HEK293 (cell line): ENCODE data around the gene DCAKD.

Experiments used
- CTCF ChIA-PET: fragments of 350-600 bp; formaldehyde crosslinking; extraction: SDS; loops from one replicate; lab custom pipeline; 2021; ENCODE audit warnings: antibody characterized with exemption; lab: Yijun Ruan, JAX
- POLR2A ChIA-PET: fragments of 300-600 bp; formaldehyde crosslinking; extraction: SDS; loops from one replicate; lab custom pipeline; 2020; ENCODE audit warnings: antibody characterized with exemption, inconsistent platforms; lab: Yijun Ruan, JAX
- H3K27ac ChIP-seq: fragments of 200-500 bp; sonication (Bioruptor generic); 2 replicates; pipeline ENCODE4 v1.5.1; 2014; ENCODE audit warnings: low read depth, low read length, control low read depth, inconsistent platforms; ENCODE audit errors: extremely low read depth
- H3K36me3 ChIP-seq, 2 experiments: fragments of 200-500 bp in 1 of 2; sonication (Bioruptor generic) in 1 of 2; 1 replicate in 1 of 2; 2 replicates in 1 of 2; pipeline ENCODE4 v1.5.1; 2014 to 2017; ENCODE audit warnings: inconsistent platforms in 2 of 2, low read length in 2 of 2; ENCODE audit not compliant: control insufficient read depth in 2 of 2, insufficient read depth in 1 of 2
- H3K4me1 ChIP-seq: fragments of 200-500 bp; sonication (Bioruptor generic); 2 replicates; pipeline ENCODE4 v1.5.1; 2014; ENCODE audit warnings: mild to moderate bottlenecking, low read length, inconsistent platforms; ENCODE audit not compliant: control insufficient read depth, insufficient read depth
- H3K4me3 ChIP-seq: 2 replicates; pipeline ENCODE4 v1.5.1; 2011; ENCODE audit warnings: low read depth, mild to moderate bottlenecking, control low read depth, low read length, moderate library complexity
- H3K9me3 ChIP-seq: fragments of 200-500 bp; sonication (Bioruptor generic); 2 replicates; pipeline ENCODE4 v1.5.1; 2014; ENCODE audit warnings: low read depth, low read length, inconsistent platforms; ENCODE audit not compliant: control insufficient read depth, insufficient read depth
- BCL11A ChIP-seq: fragments of 450-650 bp; formaldehyde crosslinking; IDR thresholded peaks from 2 replicates; pipeline ENCODE4 v1.5.1; 2016; ENCODE audit warnings: low read depth, missing biosample characterization, missing genetic modification characterization
- BCL11B ChIP-seq: fragments of 450-650 bp; formaldehyde crosslinking; IDR thresholded peaks from 2 replicates; pipeline ENCODE4 v1.5.1; 2016; ENCODE audit warnings: low read depth, missing biosample characterization, missing genetic modification characterization
- EGR2 ChIP-seq: fragments of 450-650 bp; formaldehyde crosslinking; IDR thresholded peaks from 2 replicates; pipeline ENCODE4 v1.5.1; 2016; ENCODE audit warnings: low read depth, missing biosample characterization, missing genetic modification characterization
- HOXA7 ChIP-seq: sonication (generic); formaldehyde crosslinking; IDR thresholded peaks from 2 replicates; pipeline ENCODE4 v1.8.1; 2022; ENCODE audit warnings: missing genetic modification reagents, borderline replicate concordance
- KLF17 ChIP-seq: fragments of 450-650 bp; formaldehyde crosslinking; IDR thresholded peaks from 2 replicates; pipeline ENCODE4 v1.5.1; 2016; ENCODE audit warnings: missing biosample characterization, missing genetic modification characterization
- KLF7 ChIP-seq: fragments of 450-650 bp; formaldehyde crosslinking; IDR thresholded peaks from 2 replicates; pipeline ENCODE4 v1.5.1; 2016; ENCODE audit warnings: missing biosample characterization, missing genetic modification characterization, borderline replicate concordance
- PRDM1 ChIP-seq: fragments of 450-650 bp; formaldehyde crosslinking; IDR thresholded peaks from 2 replicates; pipeline ENCODE4; 2016; ENCODE audit warnings: missing biosample characterization, missing genetic modification characterization
- PRDM4 ChIP-seq: fragments of 450-650 bp; formaldehyde crosslinking; IDR thresholded peaks from 2 replicates; pipeline ENCODE4 v1.5.1; 2017; ENCODE audit warnings: missing biosample characterization, missing genetic modification characterization
- ZBTB49 ChIP-seq: fragments of 450-650 bp; formaldehyde crosslinking; IDR thresholded peaks from 2 replicates; pipeline ENCODE4 v1.5.1; 2016; ENCODE audit warnings: missing biosample characterization, missing genetic modification characterization, low read depth
- ZFHX2 ChIP-seq: fragments of 450-650 bp; formaldehyde crosslinking; conservative IDR thresholded peaks from 2 replicates; pipeline ENCODE4 v1.5.1; 2016; ENCODE audit warnings: missing biosample characterization, missing genetic modification characterization
- ZNF114 ChIP-seq: fragments of 450-650 bp; formaldehyde crosslinking; IDR thresholded peaks from 2 replicates; pipeline ENCODE4 v1.5.0; 2017; ENCODE audit warnings: missing biosample characterization, missing genetic modification characterization
- ZNF138 ChIP-seq: fragments of 450-650 bp; formaldehyde crosslinking; IDR thresholded peaks from 2 replicates; pipeline ENCODE4 v1.5.1; 2016; ENCODE audit warnings: missing biosample characterization, missing genetic modification characterization, borderline replicate concordance
- ZNF202 ChIP-seq: fragments of 450-650 bp; formaldehyde crosslinking; IDR thresholded peaks from 2 replicates; pipeline ENCODE4 v1.5.1; 2016; ENCODE audit warnings: missing biosample characterization, missing genetic modification characterization, borderline replicate concordance
- ZNF211 ChIP-seq: fragments of 450-650 bp; formaldehyde crosslinking; IDR thresholded peaks from 2 replicates; pipeline ENCODE4 v1.5.1; 2016; ENCODE audit warnings: low read depth, missing biosample characterization, missing genetic modification characterization
- ZNF302 ChIP-seq: fragments of 450-650 bp; formaldehyde crosslinking; IDR thresholded peaks from 2 replicates; pipeline ENCODE4 v1.5.1; 2016; ENCODE audit warnings: missing biosample characterization, missing genetic modification characterization, low read depth
- ZNF513 ChIP-seq: fragments of 450-650 bp; IDR thresholded peaks from 2 replicates; pipeline ENCODE4 v1.5.1; 2018; ENCODE audit warnings: missing biosample characterization, missing genetic modification characterization
- ZNF548 ChIP-seq: fragments of 450-650 bp; formaldehyde crosslinking; IDR thresholded peaks from 2 replicates; pipeline ENCODE4 v1.5.1; 2016; ENCODE audit warnings: missing biosample characterization, missing genetic modification characterization
- ZNF561 ChIP-seq: fragments of 450-650 bp; IDR thresholded peaks from 2 replicates; pipeline ENCODE4 v1.5.1; 2018; ENCODE audit warnings: missing biosample characterization, missing genetic modification characterization, borderline replicate concordance
- ZNF623 ChIP-seq: fragments of 450-650 bp; formaldehyde crosslinking; IDR thresholded peaks from 2 replicates; pipeline ENCODE4 v1.5.1; 2016; ENCODE audit warnings: missing biosample characterization, missing genetic modification characterization
- ZNF658 ChIP-seq: fragments of 450-650 bp; formaldehyde crosslinking; IDR thresholded peaks from 2 replicates; pipeline ENCODE4; 2016; ENCODE audit warnings: missing biosample characterization, missing genetic modification characterization
- ZNF76 ChIP-seq: fragments of 450-650 bp; formaldehyde crosslinking; IDR thresholded peaks from 2 replicates; pipeline ENCODE4; 2016; ENCODE audit warnings: low read depth, missing biosample characterization, missing genetic modification characterization, borderline replicate concordance
- ZNF843 ChIP-seq: fragments of 450-650 bp; formaldehyde crosslinking; IDR thresholded peaks from 2 replicates; pipeline ENCODE4 v1.5.1; 2016; ENCODE audit warnings: missing biosample characterization, missing genetic modification characterization

DCAKD gene

GRCh38 chr17:45040459-45040858 lies 11.0 kb downstream of the DCAKD start:
- ChIA-PET POLR2A (interaction anchor here (0.6 to 1.2 kb wide), 2 partner anchors 9 to 23 kb away, joined by 4 to 7 read pairs; no protein-coding TSS in a partner anchor), CTCF (interaction anchor here (0.8 to 1.2 kb wide), 2 partner anchors 21 to 59 kb away, joined by 4 read pairs; no protein-coding TSS in a partner anchor)
- no peak overlapping the region for H3K4me3 ChIP-seq
- TF ChIP-seq PRDM1 (peak; percentile 76), PRDM4 (tag by site-specific recombination) (no peak)
- H3K27ac ChIP-seq = 0 out of 2 replicates have a peak overlapping the region, but pooled peaks have one; percentile 1
- H3K4me1 ChIP-seq = peaks cover 9% of the 10 kb centered on the region; the same call in 1 of the 2 replicates
- no peaks in the 10 kb centered on the region for H3K9me3 ChIP-seq
- peaks cover under 1 to 21% of the 10 kb centered on the region in 2 experiments; a peak in 2 of 3 replicates for H3K36me3 ChIP-seq

- Histone ChIP-seq H3K4me1 (peaks cover 8% of the 10 kb centered on the region; the same call in 1 of the 2 replicates), H3K9me3 (no peaks in the 10 kb centered on the region), H3K4me3 (no peak overlapping the region), H3K36me3 (peaks cover 9 to 33% of the 10 kb centered on the region in 2 experiments), H3K27ac (peak overlapping the region; percentile 34; the same call in 1 of the 2 replicates)
- CTCF ChIA-PET = interaction anchor here (0.7 to 1.9 kb wide), 7 partner anchors 11 to 259 kb away, joined by 3 to 16 read pairs (median 4); no protein-coding TSS in a partner anchor
- POLR2A ChIA-PET = interaction anchor here (0.5 to 1.1 kb wide), 5 partner anchors 9 to 1050 kb away, joined by 3 to 4 read pairs (median 3); partner anchors contain the start of genes KIF18B and NMT1
- TF ChIP-seq ZNF302 (tag by site-specific recombination) = no peak
- TF ChIP-seq ZNF658 (tag by site-specific recombination) = no peak
- TF ChIP-seq PRDM1 = no peak
- TF ChIP-seq ZNF211 = no peak
- TF ChIP-seq ZNF548 (tag by site-specific recombination) = no peak
- no peak for TF ChIP-seq BCL11B (tag by site-specific recombination)
- no peak for TF ChIP-seq ZNF138
- no peak for TF ChIP-seq ZNF202 (tag by site-specific recombination)
- no peak for TF ChIP-seq ZNF114 (tag by site-specific recombination)
- TF ChIP-seq PRDM4 (tag by site-specific recombination) = no peak
- TF ChIP-seq EGR2 (tag by site-specific recombination) = 0 out of 2 replicates have a peak, but pooled peaks have one; percentile 7
- TF ChIP-seq KLF7 (tag by site-specific recombination) = no peak
- TF ChIP-seq ZNF561 (tag by site-specific recombination) = no peak
- no peak for TF ChIP-seq HOXA7 (CRISPR knock-in tag)
- TF ChIP-seq BCL11A = no peak
- TF ChIP-seq ZFHX2 (tag by site-specific recombination) = peak; percentile 33; the same call in 1 of the 2 replicates
- TF ChIP-seq ZNF76 (tag by site-specific recombination) = no peak
- TF ChIP-seq KLF17 = no peak
- no peak for TF ChIP-seq ZNF513 (tag by site-specific recombination)
- TF ChIP-seq ZNF623 (tag by site-specific recombination) = no peak
- TF ChIP-seq ZNF843 (tag by site-specific recombination) = no peak
- no peak for TF ChIP-seq ZBTB49 (tag by site-specific recombination)
Observed at GRCh38 chr17:45038728-45039634, 12.5 kb downstream of the DCAKD start.
